GM23338 (cell line): ENCODE data around the gene GNG7.

Source experiments
- CREB1 ChIP-seq: fragments of 250-450 bp; sonication (Bioruptor Pico); IDR thresholded peaks from 2 replicates; pipeline ENCODE4 v1.5.0; 2020; ENCODE audit warnings: low read depth, mild to moderate bottlenecking, moderate library complexity
- EZH2 ChIP-seq: fragments of 200-600 bp; sonication (generic); IDR thresholded peaks from one replicate; pipeline ENCODE4 v1.8.0; 2017; ENCODE audit warnings: antibody characterized with exemption, mild to moderate bottlenecking, low read depth; ENCODE audit not compliant: unreplicated experiment
- EZH2phosphoT487 ChIP-seq: fragments of 200-600 bp; sonication (generic); IDR thresholded peaks from one replicate; pipeline ENCODE4 v1.8.1; 2018; ENCODE audit warnings: antibody characterized with exemption; ENCODE audit not compliant: unreplicated experiment
- JUNB ChIP-seq: IDR thresholded peaks from one replicate; pipeline ENCODE4 v1.6.1; 2016; ENCODE audit warnings: antibody characterized with exemption; ENCODE audit not compliant: unreplicated experiment
- NANOG ChIP-seq: IDR thresholded peaks from 2 replicates; pipeline ENCODE4 v1.6.1; 2016; ENCODE audit warnings: antibody characterized with exemption, borderline replicate concordance
- POLR2AphosphoS5 ChIP-seq: IDR thresholded peaks from 2 replicates; pipeline ENCODE4 v1.6.1; 2016; ENCODE audit warnings: antibody characterized with exemption, low read depth
- ZNF114 ChIP-seq: fragments of 250-450 bp; sonication (Bioruptor Pico); IDR thresholded peaks from 2 replicates; pipeline ENCODE4 v1.5.0; 2020; ENCODE audit warnings: mild to moderate bottlenecking, moderate library complexity
- ZNF331 ChIP-seq: fragments of 250-450 bp; sonication (Bioruptor Pico); IDR thresholded peaks from 2 replicates; pipeline ENCODE4 v1.5.0; 2020; ENCODE audit warnings: low read depth, mild to moderate bottlenecking, moderate library complexity
- TF ChIP-seq, protein P1 (sequence below): IDR thresholded peaks from one replicate; pipeline ENCODE4 v1.6.1; 2018; ENCODE audit warnings: antibody characterized with exemption; ENCODE audit not compliant: unreplicated experiment
- TF ChIP-seq, protein P2 (sequence below), 2 experiments: fragments of 200-600 bp in 1 of 2; sonication (generic) in 1 of 2; conservative IDR thresholded peaks; 2 replicates each; pipeline versions ENCODE4 v1.5.1 to v1.6.1; 2016 to 2017; ENCODE audit warnings: antibody characterized with exemption in 2 of 2, low read depth in 2 of 2, mild to moderate bottlenecking in 2 of 2, moderate library complexity in 1 of 2
- TF ChIP-seq, protein P3 (sequence below): IDR thresholded peaks from 2 replicates; pipeline ENCODE4 v1.6.1; 2016; ENCODE audit warnings: antibody characterized with exemption
- TF ChIP-seq, protein P4 (sequence below): fragments of 250-450 bp; sonication (Bioruptor Pico); IDR thresholded peaks from 2 replicates; pipeline ENCODE4 v1.5.0; 2020; ENCODE audit warnings: mild to moderate bottlenecking, moderate library complexity

DNA sequence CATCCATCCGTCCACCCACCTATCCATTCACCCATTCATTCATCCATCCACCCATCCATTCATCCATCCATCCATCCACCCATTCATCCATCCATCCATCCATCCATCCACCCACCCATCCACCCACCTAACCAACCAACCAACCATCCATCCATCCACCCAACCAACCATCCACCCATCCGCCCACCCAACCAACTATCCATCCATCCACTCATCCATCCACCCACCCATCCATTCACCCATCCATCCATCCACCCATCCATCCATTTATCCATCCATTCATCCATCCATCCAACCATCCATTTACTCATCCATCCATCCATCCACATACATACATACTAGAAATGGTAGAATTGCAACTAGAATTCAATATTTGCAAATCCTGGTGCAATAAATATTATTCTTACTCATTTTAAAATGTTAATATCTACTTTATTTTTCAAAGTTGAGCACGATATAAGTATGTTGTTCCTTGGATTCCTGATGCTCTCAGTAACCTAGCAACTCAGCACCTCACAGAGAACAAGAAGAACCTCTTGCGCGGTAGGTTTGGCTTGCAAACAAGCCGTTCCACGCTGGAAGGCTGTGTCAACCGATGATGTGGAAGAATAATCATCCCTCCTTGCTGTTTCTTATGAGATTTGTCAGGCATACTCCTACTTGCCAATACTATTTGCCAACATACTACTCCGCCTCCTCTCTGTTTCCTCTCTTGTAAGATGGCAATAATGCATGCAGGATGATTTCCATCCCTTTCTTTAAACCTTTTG is 111.7 kb downstream of the GNG7 start:
- TF ChIP-seq, protein P1, sequence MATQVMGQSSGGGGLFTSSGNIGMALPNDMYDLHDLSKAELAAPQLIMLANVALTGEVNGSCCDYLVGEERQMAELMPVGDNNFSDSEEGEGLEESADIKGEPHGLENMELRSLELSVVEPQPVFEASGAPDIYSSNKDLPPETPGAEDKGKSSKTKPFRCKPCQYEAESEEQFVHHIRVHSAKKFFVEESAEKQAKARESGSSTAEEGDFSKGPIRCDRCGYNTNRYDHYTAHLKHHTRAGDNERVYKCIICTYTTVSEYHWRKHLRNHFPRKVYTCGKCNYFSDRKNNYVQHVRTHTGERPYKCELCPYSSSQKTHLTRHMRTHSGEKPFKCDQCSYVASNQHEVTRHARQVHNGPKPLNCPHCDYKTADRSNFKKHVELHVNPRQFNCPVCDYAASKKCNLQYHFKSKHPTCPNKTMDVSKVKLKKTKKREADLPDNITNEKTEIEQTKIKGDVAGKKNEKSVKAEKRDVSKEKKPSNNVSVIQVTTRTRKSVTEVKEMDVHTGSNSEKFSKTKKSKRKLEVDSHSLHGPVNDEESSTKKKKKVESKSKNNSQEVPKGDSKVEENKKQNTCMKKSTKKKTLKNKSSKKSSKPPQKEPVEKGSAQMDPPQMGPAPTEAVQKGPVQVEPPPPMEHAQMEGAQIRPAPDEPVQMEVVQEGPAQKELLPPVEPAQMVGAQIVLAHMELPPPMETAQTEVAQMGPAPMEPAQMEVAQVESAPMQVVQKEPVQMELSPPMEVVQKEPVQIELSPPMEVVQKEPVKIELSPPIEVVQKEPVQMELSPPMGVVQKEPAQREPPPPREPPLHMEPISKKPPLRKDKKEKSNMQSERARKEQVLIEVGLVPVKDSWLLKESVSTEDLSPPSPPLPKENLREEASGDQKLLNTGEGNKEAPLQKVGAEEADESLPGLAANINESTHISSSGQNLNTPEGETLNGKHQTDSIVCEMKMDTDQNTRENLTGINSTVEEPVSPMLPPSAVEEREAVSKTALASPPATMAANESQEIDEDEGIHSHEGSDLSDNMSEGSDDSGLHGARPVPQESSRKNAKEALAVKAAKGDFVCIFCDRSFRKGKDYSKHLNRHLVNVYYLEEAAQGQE = no peak
- TF ChIP-seq EZH2 (no peak), JUNB (no peak), CREB1 (no peak), POLR2AphosphoS5 (no peak), EZH2phosphoT487 (no peak), ZNF114 (no peak), ZNF331 (no peak), NANOG (no peak)
- TF ChIP-seq, protein P2, sequence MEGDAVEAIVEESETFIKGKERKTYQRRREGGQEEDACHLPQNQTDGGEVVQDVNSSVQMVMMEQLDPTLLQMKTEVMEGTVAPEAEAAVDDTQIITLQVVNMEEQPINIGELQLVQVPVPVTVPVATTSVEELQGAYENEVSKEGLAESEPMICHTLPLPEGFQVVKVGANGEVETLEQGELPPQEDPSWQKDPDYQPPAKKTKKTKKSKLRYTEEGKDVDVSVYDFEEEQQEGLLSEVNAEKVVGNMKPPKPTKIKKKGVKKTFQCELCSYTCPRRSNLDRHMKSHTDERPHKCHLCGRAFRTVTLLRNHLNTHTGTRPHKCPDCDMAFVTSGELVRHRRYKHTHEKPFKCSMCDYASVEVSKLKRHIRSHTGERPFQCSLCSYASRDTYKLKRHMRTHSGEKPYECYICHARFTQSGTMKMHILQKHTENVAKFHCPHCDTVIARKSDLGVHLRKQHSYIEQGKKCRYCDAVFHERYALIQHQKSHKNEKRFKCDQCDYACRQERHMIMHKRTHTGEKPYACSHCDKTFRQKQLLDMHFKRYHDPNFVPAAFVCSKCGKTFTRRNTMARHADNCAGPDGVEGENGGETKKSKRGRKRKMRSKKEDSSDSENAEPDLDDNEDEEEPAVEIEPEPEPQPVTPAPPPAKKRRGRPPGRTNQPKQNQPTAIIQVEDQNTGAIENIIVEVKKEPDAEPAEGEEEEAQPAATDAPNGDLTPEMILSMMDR (conservative IDR thresholded peaks at IDR 0.05; ENCODE audit: low read depth in 2 of 2) = no peak
- TF ChIP-seq, protein P3, sequence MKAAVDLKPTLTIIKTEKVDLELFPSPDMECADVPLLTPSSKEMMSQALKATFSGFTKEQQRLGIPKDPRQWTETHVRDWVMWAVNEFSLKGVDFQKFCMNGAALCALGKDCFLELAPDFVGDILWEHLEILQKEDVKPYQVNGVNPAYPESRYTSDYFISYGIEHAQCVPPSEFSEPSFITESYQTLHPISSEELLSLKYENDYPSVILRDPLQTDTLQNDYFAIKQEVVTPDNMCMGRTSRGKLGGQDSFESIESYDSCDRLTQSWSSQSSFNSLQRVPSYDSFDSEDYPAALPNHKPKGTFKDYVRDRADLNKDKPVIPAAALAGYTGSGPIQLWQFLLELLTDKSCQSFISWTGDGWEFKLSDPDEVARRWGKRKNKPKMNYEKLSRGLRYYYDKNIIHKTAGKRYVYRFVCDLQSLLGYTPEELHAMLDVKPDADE = no peak
- TF ChIP-seq, protein P4, sequence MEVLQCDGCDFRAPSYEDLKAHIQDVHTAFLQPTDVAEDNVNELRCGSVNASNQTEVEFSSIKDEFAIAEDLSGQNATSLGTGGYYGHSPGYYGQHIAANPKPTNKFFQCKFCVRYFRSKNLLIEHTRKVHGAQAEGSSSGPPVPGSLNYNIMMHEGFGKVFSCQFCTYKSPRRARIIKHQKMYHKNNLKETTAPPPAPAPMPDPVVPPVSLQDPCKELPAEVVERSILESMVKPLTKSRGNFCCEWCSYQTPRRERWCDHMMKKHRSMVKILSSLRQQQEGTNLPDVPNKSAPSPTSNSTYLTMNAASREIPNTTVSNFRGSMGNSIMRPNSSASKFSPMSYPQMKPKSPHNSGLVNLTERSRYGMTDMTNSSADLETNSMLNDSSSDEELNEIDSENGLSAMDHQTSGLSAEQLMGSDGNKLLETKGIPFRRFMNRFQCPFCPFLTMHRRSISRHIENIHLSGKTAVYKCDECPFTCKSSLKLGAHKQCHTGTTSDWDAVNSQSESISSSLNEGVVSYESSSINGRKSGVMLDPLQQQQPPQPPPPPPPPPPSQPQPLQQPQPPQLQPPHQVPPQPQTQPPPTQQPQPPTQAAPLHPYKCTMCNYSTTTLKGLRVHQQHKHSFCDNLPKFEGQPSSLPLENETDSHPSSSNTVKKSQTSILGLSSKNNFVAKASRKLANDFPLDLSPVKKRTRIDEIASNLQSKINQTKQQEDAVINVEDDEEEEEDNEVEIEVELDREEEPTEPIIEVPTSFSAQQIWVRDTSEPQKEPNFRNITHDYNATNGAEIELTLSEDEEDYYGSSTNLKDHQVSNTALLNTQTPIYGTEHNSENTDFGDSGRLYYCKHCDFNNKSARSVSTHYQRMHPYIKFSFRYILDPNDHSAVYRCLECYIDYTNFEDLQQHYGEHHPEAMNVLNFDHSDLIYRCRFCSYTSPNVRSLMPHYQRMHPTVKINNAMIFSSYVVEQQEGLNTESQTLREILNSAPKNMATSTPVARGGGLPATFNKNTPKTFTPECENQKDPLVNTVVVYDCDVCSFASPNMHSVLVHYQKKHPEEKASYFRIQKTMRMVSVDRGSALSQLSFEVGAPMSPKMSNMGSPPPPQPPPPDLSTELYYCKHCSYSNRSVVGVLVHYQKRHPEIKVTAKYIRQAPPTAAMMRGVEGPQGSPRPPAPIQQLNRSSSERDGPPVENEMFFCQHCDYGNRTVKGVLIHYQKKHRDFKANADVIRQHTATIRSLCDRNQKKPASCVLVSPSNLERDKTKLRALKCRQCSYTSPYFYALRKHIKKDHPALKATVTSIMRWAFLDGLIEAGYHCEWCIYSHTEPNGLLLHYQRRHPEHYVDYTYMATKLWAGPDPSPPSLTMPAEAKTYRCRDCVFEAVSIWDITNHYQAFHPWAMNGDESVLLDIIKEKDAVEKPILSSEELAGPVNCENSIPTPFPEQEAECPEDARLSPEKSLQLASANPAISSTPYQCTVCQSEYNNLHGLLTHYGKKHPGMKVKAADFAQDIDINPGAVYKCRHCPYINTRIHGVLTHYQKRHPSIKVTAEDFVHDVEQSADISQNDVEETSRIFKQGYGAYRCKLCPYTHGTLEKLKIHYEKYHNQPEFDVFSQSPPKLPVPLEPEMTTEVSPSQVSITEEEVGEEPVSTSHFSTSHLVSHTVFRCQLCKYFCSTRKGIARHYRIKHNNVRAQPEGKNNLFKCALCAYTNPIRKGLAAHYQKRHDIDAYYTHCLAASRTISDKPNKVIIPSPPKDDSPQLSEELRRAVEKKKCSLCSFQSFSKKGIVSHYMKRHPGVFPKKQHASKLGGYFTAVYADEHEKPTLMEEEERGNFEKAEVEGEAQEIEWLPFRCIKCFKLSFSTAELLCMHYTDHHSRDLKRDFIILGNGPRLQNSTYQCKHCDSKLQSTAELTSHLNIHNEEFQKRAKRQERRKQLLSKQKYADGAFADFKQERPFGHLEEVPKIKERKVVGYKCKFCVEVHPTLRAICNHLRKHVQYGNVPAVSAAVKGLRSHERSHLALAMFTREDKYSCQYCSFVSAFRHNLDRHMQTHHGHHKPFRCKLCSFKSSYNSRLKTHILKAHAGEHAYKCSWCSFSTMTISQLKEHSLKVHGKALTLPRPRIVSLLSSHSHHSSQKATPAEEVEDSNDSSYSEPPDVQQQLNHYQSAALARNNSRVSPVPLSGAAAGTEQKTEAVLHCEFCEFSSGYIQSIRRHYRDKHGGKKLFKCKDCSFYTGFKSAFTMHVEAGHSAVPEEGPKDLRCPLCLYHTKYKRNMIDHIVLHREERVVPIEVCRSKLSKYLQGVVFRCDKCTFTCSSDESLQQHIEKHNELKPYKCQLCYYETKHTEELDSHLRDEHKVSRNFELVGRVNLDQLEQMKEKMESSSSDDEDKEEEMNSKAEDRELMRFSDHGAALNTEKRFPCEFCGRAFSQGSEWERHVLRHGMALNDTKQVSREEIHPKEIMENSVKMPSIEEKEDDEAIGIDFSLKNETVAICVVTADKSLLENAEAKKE = no peak
